ENCODE data around the gene CCNY. TPM values are rescaled to one million over a fixed set of nuclear protein-coding genes. Genes with fewer than 3 reads are reported as not detected.

Gene CCNY
- total RNA-seq, 1 experiment from 2014 or later, result 59.1 TPM

DNA sequence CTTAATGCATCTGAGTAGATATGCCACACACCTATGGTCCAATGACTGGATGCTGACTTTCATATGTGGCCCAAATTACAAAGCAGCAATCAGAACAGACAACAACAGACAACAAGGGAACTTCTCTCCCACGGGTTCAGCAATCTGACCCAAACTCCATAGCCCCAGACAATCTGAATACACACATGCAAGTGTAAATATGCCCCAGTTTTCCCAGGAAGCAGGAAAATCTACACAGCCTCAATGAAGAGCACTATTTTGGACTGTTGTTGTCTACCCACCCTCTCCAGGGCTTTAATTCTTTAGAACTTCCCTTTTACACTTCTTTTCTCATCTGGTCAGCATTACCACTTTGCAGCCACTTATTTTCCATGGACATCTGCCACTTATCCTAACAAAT lies 2.0 kb upstream of the CCNY start:
- DNase-seq, result no peak
- Mint-ChIP-seq H3K36me3 (ENCODE audit: insufficient read depth, unreplicated experiment) (peaks cover 43% of the 10 kb centered on the region), H3K4me1 (ENCODE audit: low read depth, unreplicated experiment) (peaks cover 45% of the 10 kb centered on the region), H3K27ac (ENCODE audit: unreplicated experiment) (peak overlapping the region; percentile 83), H3K4me3 (ENCODE audit: low read depth, unreplicated experiment) (peak overlapping the region; percentile 91), H3K27me3 (ENCODE audit: unreplicated experiment) (no peaks in the 10 kb centered on the region), H3K9me3 (ENCODE audit: low read depth, unreplicated experiment) (no peaks in the 10 kb centered on the region)
- CTCF ChIA-PET, result no interaction called here
- TF ChIP-seq CTCF (IDR thresholded peaks at IDR 0.05; ENCODE audit: unreplicated experiment), result no peak
- intact Hi-C loops (cut with micrococcal nuclease; ENCODE audit: unreplicated experiment), result loop anchor here (5.0 kb wide), 1 partner anchor 88 kb away; no protein-coding TSS in a partner anchor
- no TSS peak for BruUV-seq (replicated peaks)

GRCh38 chr10:35335133-35336083 lies 901 bp upstream of the CCNY start:
- TF ChIP-seq CTCF (IDR thresholded peaks at IDR 0.05; ENCODE audit: unreplicated experiment), result no peak
- Mint-ChIP-seq H3K4me3 (ENCODE audit: low read depth, unreplicated experiment) (peak overlapping the region; percentile 91), H3K36me3 (ENCODE audit: insufficient read depth, unreplicated experiment) (peaks cover 43% of the 10 kb centered on the region), H3K4me1 (ENCODE audit: low read depth, unreplicated experiment) (peaks cover 39% of the 10 kb centered on the region), H3K27ac (ENCODE audit: unreplicated experiment) (peak overlapping the region; percentile 91), H3K27me3 (ENCODE audit: unreplicated experiment) (no peaks in the 10 kb centered on the region), H3K9me3 (ENCODE audit: low read depth, unreplicated experiment) (no peaks in the 10 kb centered on the region)
- CTCF ChIA-PET, result no interaction called here
- intact Hi-C loops (cut with micrococcal nuclease; ENCODE audit: unreplicated experiment), result loop anchor here (5.0 kb wide), 1 partner anchor 167 kb away; no protein-coding TSS in a partner anchor
- TSS peak; percentile 47 for BruUV-seq (replicated peaks)
- peak; percentile 16 for DNase-seq

DNA sequence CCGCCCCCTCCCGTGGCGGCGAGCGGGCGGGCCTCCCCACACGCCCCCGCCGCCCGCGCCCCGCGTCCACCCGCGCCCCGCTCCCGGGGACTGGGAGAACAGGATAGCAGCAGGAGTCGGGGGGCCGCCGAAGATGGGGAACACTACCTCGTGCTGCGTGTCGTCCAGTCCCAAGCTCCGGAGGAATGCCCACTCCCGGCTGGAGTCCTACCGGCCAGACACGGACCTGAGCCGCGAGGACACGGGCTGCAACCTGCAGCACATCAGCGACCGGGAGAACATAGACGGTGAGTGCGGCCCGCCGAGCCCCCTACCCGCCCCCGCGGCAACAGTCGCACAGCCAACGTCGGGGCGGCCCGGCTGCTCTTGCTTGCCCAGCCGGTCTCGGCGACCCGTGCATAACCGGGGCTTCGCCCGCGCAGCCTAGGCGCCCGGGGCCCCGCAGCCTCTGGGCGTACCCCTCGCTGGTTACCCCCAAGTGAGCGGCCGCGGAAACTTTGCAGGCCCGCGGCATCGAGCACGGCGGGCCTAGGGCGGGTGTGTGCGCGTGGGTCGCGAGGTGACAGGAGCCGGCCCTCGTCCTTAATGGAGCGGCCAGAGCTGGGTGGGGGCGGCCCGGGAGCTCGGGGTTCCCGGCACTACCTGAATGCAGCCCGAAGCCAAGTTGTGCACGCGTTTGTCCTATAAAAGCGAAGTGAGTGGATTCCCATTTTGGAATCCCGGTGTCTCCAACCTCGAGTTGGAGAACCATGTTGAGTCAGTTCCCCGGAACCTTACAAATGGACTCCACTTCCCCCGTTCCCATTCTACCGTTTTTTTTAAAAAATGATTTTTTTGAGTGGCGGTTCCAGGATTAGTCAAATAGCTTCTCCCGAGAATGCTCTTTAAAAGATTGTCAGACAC lies 863 bp downstream of the CCNY start:
- peaks cover 41% of the 10 kb centered on the region for H3K4me1 Mint-ChIP-seq (ENCODE audit: low read depth, unreplicated experiment)
- no peaks in the 10 kb centered on the region for H3K27me3 Mint-ChIP-seq (ENCODE audit: unreplicated experiment)
- peaks cover 37% of the 10 kb centered on the region for H3K36me3 Mint-ChIP-seq (ENCODE audit: insufficient read depth, unreplicated experiment)
- intact Hi-C loops (cut with micrococcal nuclease; ENCODE audit: unreplicated experiment), result loop anchor here (1.0 to 5.0 kb wide), 2 partner anchors 165 to 226 kb away; no protein-coding TSS in a partner anchor
- no TSS peak for BruUV-seq (replicated peaks)
- H3K27ac Mint-ChIP-seq (ENCODE audit: unreplicated experiment), result no peak overlapping the region
- no peaks in the 10 kb centered on the region for H3K9me3 Mint-ChIP-seq (ENCODE audit: low read depth, unreplicated experiment)
- CTCF ChIA-PET, result no interaction called here
- peak overlapping the region; percentile 91 for H3K4me3 Mint-ChIP-seq (ENCODE audit: low read depth, unreplicated experiment)
- no peak for TF ChIP-seq CTCF (IDR thresholded peaks at IDR 0.05; ENCODE audit: unreplicated experiment)
- peak; percentile 37 for DNase-seq

GRCh38 chr10:35339942-35340341 lies 3.6 kb downstream of the CCNY start:
- BruUV-seq (replicated peaks), result no TSS peak
- Mint-ChIP-seq H3K4me1 (ENCODE audit: low read depth, unreplicated experiment) (peaks cover 17% of the 10 kb centered on the region), H3K4me3 (ENCODE audit: low read depth, unreplicated experiment) (no peak overlapping the region), H3K27me3 (ENCODE audit: unreplicated experiment) (no peaks in the 10 kb centered on the region), H3K27ac (ENCODE audit: unreplicated experiment) (no peak overlapping the region), H3K36me3 (ENCODE audit: insufficient read depth, unreplicated experiment) (peaks cover 36% of the 10 kb centered on the region), H3K9me3 (ENCODE audit: low read depth, unreplicated experiment) (no peaks in the 10 kb centered on the region)
- no peak for DNase-seq
- intact Hi-C loops (cut with micrococcal nuclease; ENCODE audit: unreplicated experiment), result loop anchor here (5.0 kb wide), 1 partner anchor 162 kb away; no protein-coding TSS in a partner anchor
- TF ChIP-seq CTCF (IDR thresholded peaks at IDR 0.05; ENCODE audit: unreplicated experiment), result no peak
- CTCF ChIA-PET, result no interaction called here

Measured in Calu3 (cell line).